ENCODE results near the gene FBXO10. TPM values are rescaled to one million over a fixed set of nuclear protein-coding genes. Genes with fewer than 3 reads are reported as not detected.
"Not testable (repeated sequence)": the region's sequence is repeated elsewhere in the genome, so short reads cannot be mapped to it uniquely, and the experiment has no call there.

The FBXO10 gene
- total RNA-seq, 1 donor, result 28.6 TPM

GRCh38 chr9:37486256-37486615, 89.9 kb downstream of the FBXO10 start:
- Histone ChIP-seq H3K4me1 (ENCODE audit: insufficient read depth, low read length) (peaks cover 23% of the 10 kb centered on the region), H3K36me3 (ENCODE audit: insufficient read depth, low read length) (peaks cover 30% of the 10 kb centered on the region), H3K27ac (ENCODE audit: low read depth, low read length) (peak overlapping the region; percentile 90), H2AFZ (ENCODE audit: low read length) (peak overlapping the region; percentile 95), H3K4me2 (ENCODE audit: insufficient read depth, low read length) (peak overlapping the region; percentile 98), H3K9me3 (ENCODE audit: low read depth, low read length) (no peaks in the 10 kb centered on the region), H3K79me2 (ENCODE audit: insufficient read depth, low read length) (peaks cover 21% of the 10 kb centered on the region), H3K4me3 (ENCODE audit: insufficient read depth, low read length) (peak overlapping the region; percentile 85), H4K20me1 (ENCODE audit: insufficient read depth, low read length) (peaks cover 6% of the 10 kb centered on the region), H3K27me3 (ENCODE audit: insufficient read depth, low read length) (peaks cover 4% of the 10 kb centered on the region)
- DNase-seq (ENCODE audit: insufficient read length, low spot score, missing footprints), result peak; percentile 45
- TF ChIP-seq CTCF (IDR thresholded peaks at IDR 0.05; ENCODE audit: extremely low read depth, low read depth, low read length), result no peak

DNA sequence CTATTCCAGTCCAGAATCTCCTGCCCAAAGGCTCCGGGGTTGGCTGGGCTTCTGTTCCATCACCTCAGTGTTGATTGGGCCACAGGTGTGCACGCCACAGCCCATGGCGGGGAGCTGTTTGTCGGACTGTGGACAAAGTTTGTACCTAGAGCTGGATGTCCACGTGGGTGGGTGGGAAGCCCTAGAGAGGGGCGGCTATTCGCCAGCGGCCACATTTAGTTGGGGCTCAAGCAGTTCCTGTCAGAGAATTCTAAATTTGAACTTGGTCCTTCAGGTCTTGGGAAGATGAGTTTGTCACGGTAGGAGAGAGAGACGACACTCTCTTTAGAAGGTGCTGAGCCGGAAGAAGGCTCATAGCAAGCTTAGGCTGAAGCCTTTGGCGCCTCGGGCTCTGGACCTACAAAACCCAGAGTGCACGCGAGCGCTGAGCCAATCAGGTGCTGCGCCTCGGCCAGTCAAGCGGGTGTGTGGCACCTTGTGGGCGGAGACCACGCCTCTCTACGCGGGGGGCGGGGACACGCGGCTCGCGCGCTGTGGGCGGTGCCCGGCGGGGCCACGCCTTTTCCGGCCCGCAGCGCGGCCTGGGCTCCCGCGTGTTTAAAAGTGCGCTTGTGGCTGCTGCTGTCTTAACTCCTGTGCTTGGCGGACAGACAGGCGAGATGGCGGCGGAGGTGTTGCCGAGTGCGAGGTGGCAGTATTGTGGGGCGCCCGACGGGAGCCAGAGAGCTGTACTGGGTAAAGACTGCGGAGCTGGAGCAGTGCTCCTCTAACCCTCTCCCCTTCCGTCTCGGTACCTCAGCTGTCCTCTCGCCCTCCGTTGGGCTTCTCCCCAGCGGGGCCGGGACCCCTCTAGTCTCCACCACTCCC, 90.6 kb downstream of the FBXO10 start, which contains the start of gene POLR1E:
POLR1E (plus strand) TSS at position 560 of the 867 bp plus-strand sequence; CDS start at position 660, 100 bp downstream.
- DNase-seq (ENCODE audit: insufficient read length, low spot score, missing footprints), result peak; percentile 97
- H3K79me2 ChIP-seq (ENCODE audit: insufficient read depth, low read length), result peaks cover 21% of the 10 kb centered on the region

GRCh38 chr9:37480759-37481158, 95.4 kb downstream of the FBXO10 start:
- Histone ChIP-seq H3K79me2 (ENCODE audit: insufficient read depth, low read length) (no peaks in the 10 kb centered on the region), H3K4me3 (ENCODE audit: insufficient read depth, low read length) (no peak overlapping the region), H3K36me3 (ENCODE audit: insufficient read depth, low read length) (no peaks in the 10 kb centered on the region), H3K27ac (ENCODE audit: low read depth, low read length) (no peak overlapping the region), H3K9me3 (ENCODE audit: low read depth, low read length) (no peaks in the 10 kb centered on the region), H4K20me1 (ENCODE audit: insufficient read depth, low read length) (no peaks in the 10 kb centered on the region), H3K27me3 (ENCODE audit: insufficient read depth, low read length) (peaks cover 8% of the 10 kb centered on the region), H3K4me2 (ENCODE audit: insufficient read depth, low read length) (no peak overlapping the region), H2AFZ (ENCODE audit: low read length) (no peak overlapping the region), H3K4me1 (ENCODE audit: insufficient read depth, low read length) (no peaks in the 10 kb centered on the region)
- TF ChIP-seq CTCF (IDR thresholded peaks at IDR 0.05; ENCODE audit: extremely low read depth, low read depth, low read length), result no peak
- no peak for DNase-seq (ENCODE audit: insufficient read length, low spot score, missing footprints)

More for the DNA sequence above, 90.6 kb downstream of the FBXO10 start, which contains the start of gene POLR1E:
- peaks cover 6% of the 10 kb centered on the region for H4K20me1 ChIP-seq (ENCODE audit: insufficient read depth, low read length)
- TF ChIP-seq CTCF (IDR thresholded peaks at IDR 0.05; ENCODE audit: extremely low read depth, low read depth, low read length), result no peak
- H3K4me2 ChIP-seq (ENCODE audit: insufficient read depth, low read length), result peak within 1 kb of the TSS; percentile 98
- peak within 1 kb of the TSS; percentile 90 for H3K27ac ChIP-seq (ENCODE audit: low read depth, low read length)
- H2AFZ ChIP-seq (ENCODE audit: low read length), result peak within 1 kb of the TSS; percentile 95
- H3K9me3 ChIP-seq (ENCODE audit: low read depth, low read length), result no peaks in the 10 kb centered on the region
- peak within 1 kb of the TSS; percentile 85 for H3K4me3 ChIP-seq (ENCODE audit: insufficient read depth, low read length)
- H3K27me3 ChIP-seq (ENCODE audit: insufficient read depth, low read length), result peaks cover 4% of the 10 kb centered on the region
- peaks cover 25% of the 10 kb centered on the region for H3K36me3 ChIP-seq (ENCODE audit: insufficient read depth, low read length)
- H3K4me1 ChIP-seq (ENCODE audit: insufficient read depth, low read length), result peaks cover 23% of the 10 kb centered on the region

DNA sequence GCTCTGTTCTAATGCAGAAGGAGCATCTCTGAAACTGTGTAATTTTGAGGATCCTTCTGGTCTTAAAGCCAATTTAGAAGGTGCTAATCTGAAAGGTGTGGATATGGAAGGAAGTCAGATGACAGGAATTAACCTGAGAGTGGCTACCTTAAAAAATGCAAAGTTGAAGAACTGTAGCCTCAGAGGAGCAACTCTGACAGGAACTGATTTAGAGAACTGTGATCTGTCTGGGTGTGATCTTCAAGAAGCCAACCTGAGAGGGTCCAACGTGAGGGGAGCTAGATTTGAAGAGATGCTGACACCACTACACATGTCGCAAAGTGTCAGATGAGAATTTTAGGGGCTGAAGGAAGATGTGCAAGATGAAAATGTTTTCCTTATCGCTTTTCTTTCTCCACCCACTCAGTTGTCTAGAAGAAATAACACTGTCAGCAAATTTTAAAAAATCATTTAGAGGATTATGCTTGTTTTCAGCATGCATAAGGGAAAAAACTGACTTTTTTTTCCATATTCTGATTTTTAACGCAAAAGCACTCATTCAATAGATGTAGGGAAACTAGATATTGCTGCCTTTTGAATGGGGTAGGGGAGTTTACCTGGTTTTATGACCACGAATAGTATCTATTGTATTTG, 98.1 kb downstream of the FBXO10 start:
- H3K79me2 ChIP-seq (ENCODE audit: insufficient read depth, low read length); H4K20me1 ChIP-seq (ENCODE audit: insufficient read depth, low read length); H2AFZ ChIP-seq (ENCODE audit: low read length); H3K36me3 ChIP-seq (ENCODE audit: insufficient read depth, low read length); H3K27ac ChIP-seq (ENCODE audit: low read depth, low read length); H3K9me3 ChIP-seq (ENCODE audit: low read depth, low read length); H3K4me2 ChIP-seq (ENCODE audit: insufficient read depth, low read length); DNase-seq (ENCODE audit: insufficient read length, low spot score, missing footprints); H3K4me1 ChIP-seq (ENCODE audit: insufficient read depth, low read length); H3K4me3 ChIP-seq (ENCODE audit: insufficient read depth, low read length); H3K27me3 ChIP-seq (ENCODE audit: insufficient read depth, low read length): not testable (repeated sequence)

DNA sequence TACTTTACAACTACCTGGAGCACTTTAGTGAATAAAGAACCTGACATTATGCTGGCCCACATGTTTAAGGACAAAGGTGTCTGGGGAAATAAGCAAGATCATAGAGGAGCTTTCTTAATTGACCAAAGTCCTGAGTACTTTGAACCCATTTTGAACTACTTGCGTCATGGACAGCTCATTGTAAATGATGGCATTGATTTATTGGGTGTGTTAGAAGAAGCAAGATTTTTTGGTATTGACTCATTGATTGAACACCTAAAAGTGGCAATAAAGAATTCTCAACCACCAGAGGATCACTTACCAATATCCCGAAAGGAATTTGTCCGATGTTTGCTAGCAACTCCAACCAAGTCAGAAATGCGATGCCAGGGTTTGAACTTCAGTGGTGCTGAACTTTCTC, 98.7 kb downstream of the FBXO10 start:
- DNase-seq (ENCODE audit: insufficient read length, low spot score, missing footprints); H3K27me3 ChIP-seq (ENCODE audit: insufficient read depth, low read length); H3K79me2 ChIP-seq (ENCODE audit: insufficient read depth, low read length); H3K4me2 ChIP-seq (ENCODE audit: insufficient read depth, low read length); H2AFZ ChIP-seq (ENCODE audit: low read length); H4K20me1 ChIP-seq (ENCODE audit: insufficient read depth, low read length); H3K4me1 ChIP-seq (ENCODE audit: insufficient read depth, low read length); H3K36me3 ChIP-seq (ENCODE audit: insufficient read depth, low read length); H3K27ac ChIP-seq (ENCODE audit: low read depth, low read length); H3K4me3 ChIP-seq (ENCODE audit: insufficient read depth, low read length); H3K9me3 ChIP-seq (ENCODE audit: low read depth, low read length): not testable (repeated sequence)
